Left hindlimb (tissue), 1 donor: ENCODE measurements around the gene TTLL7.
"Not testable (repeated sequence)": the region's sequence is repeated elsewhere in the genome, so short reads cannot be mapped to it uniquely, and the experiment has no call there.

ENCODE experiments used
- DNase-seq: peaks from one replicate; pipeline ENCODE4 v3.0.0-alpha.2; 2018

TTLL7 gene

GRCh38 chr1:83929184-83929583 lies 69.7 kb downstream of the TTLL7 start:
- DNase-seq, result no peak

- DNase-seq, result no peak
Observed at GRCh38 chr1:83928396-83928795, 70.5 kb downstream of the TTLL7 start.

GRCh38 chr1:83927701-83928100 lies 71.2 kb downstream of the TTLL7 start:
- no peak for DNase-seq

- no peak for DNase-seq
Observed at GRCh38 chr1:83927061-83927460, 71.9 kb downstream of the TTLL7 start.

- no peak for DNase-seq
Observed at GRCh38 chr1:83923553-83923952, 75.4 kb downstream of the TTLL7 start.

GRCh38 chr1:83922431-83922830 lies 76.5 kb downstream of the TTLL7 start:
- no peak for DNase-seq

GRCh38 chr1:83920320-83920719 lies 78.6 kb downstream of the TTLL7 start:
- no peak for DNase-seq

GRCh38 chr1:83919872-83920271 lies 79.1 kb downstream of the TTLL7 start:
- no peak for DNase-seq

GRCh38 chr1:83918688-83919285 lies 80.1 kb downstream of the TTLL7 start:
- no peak for DNase-seq

GRCh38 chr1:83917959-83918358 lies 81.0 kb downstream of the TTLL7 start:
- no peak for DNase-seq

GRCh38 chr1:83916094-83916493 lies 82.8 kb downstream of the TTLL7 start:
- DNase-seq, result not testable (repeated sequence)

GRCh38 chr1:83912876-83913275 lies 86.1 kb downstream of the TTLL7 start:
- DNase-seq, result no peak

- DNase-seq, result no peak
Observed at GRCh38 chr1:83910461-83910860, 88.5 kb downstream of the TTLL7 start.

- DNase-seq, result no peak
Observed at GRCh38 chr1:83909687-83910086, 89.2 kb downstream of the TTLL7 start.

GRCh38 chr1:83905315-83905907 lies 93.5 kb downstream of the TTLL7 start:
- DNase-seq, result no peak

GRCh38 chr1:83901547-83902155 lies 97.3 kb downstream of the TTLL7 start:
- DNase-seq, result no peak

- DNase-seq, result no peak
Observed at GRCh38 chr1:83900524-83900923, 98.4 kb downstream of the TTLL7 start.

GRCh38 chr1:83897516-83897915 lies 101.4 kb downstream of the TTLL7 start:
- DNase-seq, result no peak

- no peak for DNase-seq
Observed at GRCh38 chr1:83896299-83896698, 102.6 kb downstream of the TTLL7 start.

GRCh38 chr1:83889707-83890106 lies 109.2 kb downstream of the TTLL7 start:
- DNase-seq, result no peak

GRCh38 chr1:83887483-83887882 lies 111.4 kb downstream of the TTLL7 start:
- DNase-seq, result no peak

GRCh38 chr1:83883979-83884378 lies 115.0 kb downstream of the TTLL7 start:
- no peak for DNase-seq

- peak; percentile 28 for DNase-seq
Observed at GRCh38 chr1:83882906-83883305, 116.0 kb downstream of the TTLL7 start.

- no peak for DNase-seq
Observed at GRCh38 chr1:83872515-83872914, 126.4 kb downstream of the TTLL7 start.

GRCh38 chr1:83864991-83865390 lies 133.9 kb downstream of the TTLL7 start:
- no peak for DNase-seq
